HG03565 (cell line): ENCODE measurements around the gene SLAMF1.
A peak's percentile ranks its signal among the peaks of the same experiment; 100 is the strongest.
"Not testable (repeated sequence)": the region's sequence is repeated elsewhere in the genome, so short reads cannot be mapped to it uniquely, and the experiment has no call there.

Experiments used
- ATAC-seq: cut with Tn5 transposase; IDR thresholded peaks from one replicate; pipeline ENCODE4 v1.9.1; 2021; ENCODE audit warnings: mild to moderate bottlenecking, moderate library complexity; ENCODE audit not compliant: unreplicated experiment

Gene SLAMF1

GRCh38 chr1:160640359-160641123, 6.3 kb downstream of the SLAMF1 start:
- ATAC-seq = no peak

- no peak for ATAC-seq
These were observed 7.2 kb downstream of the SLAMF1 start for GRCh38 chr1:160639652-160640051.

GRCh38 chr1:160638926-160639325, 7.9 kb downstream of the SLAMF1 start:
- no peak for ATAC-seq

GRCh38 chr1:160638540-160638857, 8.3 kb downstream of the SLAMF1 start:
- no peak for ATAC-seq

GRCh38 chr1:160637821-160638539, 8.9 kb downstream of the SLAMF1 start:
- peak; percentile 31 for ATAC-seq

GRCh38 chr1:160637065-160637464, 9.8 kb downstream of the SLAMF1 start:
- no peak for ATAC-seq

- ATAC-seq = no peak
These were observed 10.3 kb downstream of the SLAMF1 start for GRCh38 chr1:160636547-160636946.

GRCh38 chr1:160636076-160636475, 10.8 kb downstream of the SLAMF1 start:
- ATAC-seq = no peak

GRCh38 chr1:160634543-160635491, 12.0 kb downstream of the SLAMF1 start:
- ATAC-seq = no peak

GRCh38 chr1:160633330-160633903, 13.4 kb downstream of the SLAMF1 start:
- ATAC-seq = no peak

GRCh38 chr1:160631983-160632625, 14.7 kb downstream of the SLAMF1 start:
- no peak for ATAC-seq

GRCh38 chr1:160630523-160631451, 16.1 kb downstream of the SLAMF1 start:
- no peak for ATAC-seq

- no peak for ATAC-seq
These were observed 17.3 kb downstream of the SLAMF1 start for GRCh38 chr1:160629286-160630210.

- ATAC-seq = no peak
These were observed 18.0 kb downstream of the SLAMF1 start for GRCh38 chr1:160628799-160629263.

GRCh38 chr1:160627677-160628289, 19.1 kb downstream of the SLAMF1 start:
- not testable (repeated sequence) for ATAC-seq

- ATAC-seq = no peak
These were observed 20.1 kb downstream of the SLAMF1 start for GRCh38 chr1:160626509-160627342.
